Astrocyte (in vitro differentiated cells and primary cell): ENCODE data around the gene VEPH1.

Source experiments
- EZH2 ChIP-seq: IDR thresholded peaks from 2 replicates; pipeline ENCODE4 v1.6.1; 2012; ENCODE audit warnings: mild to moderate bottlenecking, low read length, inconsistent platforms; ENCODE audit not compliant: insufficient read depth
- TF ChIP-seq, protein P1 (sequence below): IDR thresholded peaks from 2 replicates; pipeline ENCODE4 v1.5.1; 2011; ENCODE audit warnings: low read depth, mild to moderate bottlenecking, inconsistent platforms, low read length, moderate library complexity; ENCODE audit not compliant: insufficient read depth

- TF ChIP-seq, protein P1, sequence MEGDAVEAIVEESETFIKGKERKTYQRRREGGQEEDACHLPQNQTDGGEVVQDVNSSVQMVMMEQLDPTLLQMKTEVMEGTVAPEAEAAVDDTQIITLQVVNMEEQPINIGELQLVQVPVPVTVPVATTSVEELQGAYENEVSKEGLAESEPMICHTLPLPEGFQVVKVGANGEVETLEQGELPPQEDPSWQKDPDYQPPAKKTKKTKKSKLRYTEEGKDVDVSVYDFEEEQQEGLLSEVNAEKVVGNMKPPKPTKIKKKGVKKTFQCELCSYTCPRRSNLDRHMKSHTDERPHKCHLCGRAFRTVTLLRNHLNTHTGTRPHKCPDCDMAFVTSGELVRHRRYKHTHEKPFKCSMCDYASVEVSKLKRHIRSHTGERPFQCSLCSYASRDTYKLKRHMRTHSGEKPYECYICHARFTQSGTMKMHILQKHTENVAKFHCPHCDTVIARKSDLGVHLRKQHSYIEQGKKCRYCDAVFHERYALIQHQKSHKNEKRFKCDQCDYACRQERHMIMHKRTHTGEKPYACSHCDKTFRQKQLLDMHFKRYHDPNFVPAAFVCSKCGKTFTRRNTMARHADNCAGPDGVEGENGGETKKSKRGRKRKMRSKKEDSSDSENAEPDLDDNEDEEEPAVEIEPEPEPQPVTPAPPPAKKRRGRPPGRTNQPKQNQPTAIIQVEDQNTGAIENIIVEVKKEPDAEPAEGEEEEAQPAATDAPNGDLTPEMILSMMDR = no peak
- no peak for TF ChIP-seq EZH2
Measured at GRCh38 chr3:157290766-157291165, 212.4 kb downstream of the VEPH1 start.
